ENCODE measurements around the gene IGHMBP2.

DNA sequence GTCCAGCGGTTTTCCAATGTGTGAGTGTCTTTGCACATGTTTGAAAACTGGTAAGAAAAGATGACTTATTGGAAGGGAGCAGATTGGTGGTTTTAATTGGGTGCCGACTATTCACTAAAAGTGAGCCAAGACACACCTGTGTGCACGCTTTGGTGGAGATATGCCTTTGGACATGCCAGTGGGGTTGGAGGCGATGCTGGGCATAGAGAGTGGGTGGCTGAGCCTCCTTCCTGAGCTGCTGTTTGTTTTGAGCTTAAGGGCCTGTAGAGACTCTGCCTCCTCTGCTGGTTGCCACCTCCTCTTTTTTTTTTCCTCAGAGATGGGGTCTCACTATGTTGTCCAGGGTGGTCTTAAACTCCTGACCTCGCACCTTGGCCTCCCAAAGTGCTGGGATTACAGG is 9.5 kb downstream of the IGHMBP2 start:
- TF ChIP-seq SMAD3 (CRISPR knock-in tag; conservative IDR thresholded peaks at IDR 0.05) = no peak
- TF ChIP-seq, protein P1, sequence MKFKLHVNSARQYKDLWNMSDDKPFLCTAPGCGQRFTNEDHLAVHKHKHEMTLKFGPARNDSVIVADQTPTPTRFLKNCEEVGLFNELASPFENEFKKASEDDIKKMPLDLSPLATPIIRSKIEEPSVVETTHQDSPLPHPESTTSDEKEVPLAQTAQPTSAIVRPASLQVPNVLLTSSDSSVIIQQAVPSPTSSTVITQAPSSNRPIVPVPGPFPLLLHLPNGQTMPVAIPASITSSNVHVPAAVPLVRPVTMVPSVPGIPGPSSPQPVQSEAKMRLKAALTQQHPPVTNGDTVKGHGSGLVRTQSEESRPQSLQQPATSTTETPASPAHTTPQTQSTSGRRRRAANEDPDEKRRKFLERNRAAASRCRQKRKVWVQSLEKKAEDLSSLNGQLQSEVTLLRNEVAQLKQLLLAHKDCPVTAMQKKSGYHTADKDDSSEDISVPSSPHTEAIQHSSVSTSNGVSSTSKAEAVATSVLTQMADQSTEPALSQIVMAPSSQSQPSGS (CRISPR knock-in tag; IDR thresholded peaks at IDR 0.05) = no peak
- TF ChIP-seq, protein P2, sequence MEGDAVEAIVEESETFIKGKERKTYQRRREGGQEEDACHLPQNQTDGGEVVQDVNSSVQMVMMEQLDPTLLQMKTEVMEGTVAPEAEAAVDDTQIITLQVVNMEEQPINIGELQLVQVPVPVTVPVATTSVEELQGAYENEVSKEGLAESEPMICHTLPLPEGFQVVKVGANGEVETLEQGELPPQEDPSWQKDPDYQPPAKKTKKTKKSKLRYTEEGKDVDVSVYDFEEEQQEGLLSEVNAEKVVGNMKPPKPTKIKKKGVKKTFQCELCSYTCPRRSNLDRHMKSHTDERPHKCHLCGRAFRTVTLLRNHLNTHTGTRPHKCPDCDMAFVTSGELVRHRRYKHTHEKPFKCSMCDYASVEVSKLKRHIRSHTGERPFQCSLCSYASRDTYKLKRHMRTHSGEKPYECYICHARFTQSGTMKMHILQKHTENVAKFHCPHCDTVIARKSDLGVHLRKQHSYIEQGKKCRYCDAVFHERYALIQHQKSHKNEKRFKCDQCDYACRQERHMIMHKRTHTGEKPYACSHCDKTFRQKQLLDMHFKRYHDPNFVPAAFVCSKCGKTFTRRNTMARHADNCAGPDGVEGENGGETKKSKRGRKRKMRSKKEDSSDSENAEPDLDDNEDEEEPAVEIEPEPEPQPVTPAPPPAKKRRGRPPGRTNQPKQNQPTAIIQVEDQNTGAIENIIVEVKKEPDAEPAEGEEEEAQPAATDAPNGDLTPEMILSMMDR (IDR thresholded peaks at IDR 0.05 in 2 of 3, conservative IDR thresholded peaks at IDR 0.05 in 1 of 3; ENCODE audit: insufficient read depth in 2 of 3, low read depth in 1 of 3, low read length in 3 of 3) = no peak
- TF ChIP-seq ZNF124 (CRISPR knock-in tag; IDR thresholded peaks at IDR 0.05) = no peak
- TF ChIP-seq, protein P3, sequence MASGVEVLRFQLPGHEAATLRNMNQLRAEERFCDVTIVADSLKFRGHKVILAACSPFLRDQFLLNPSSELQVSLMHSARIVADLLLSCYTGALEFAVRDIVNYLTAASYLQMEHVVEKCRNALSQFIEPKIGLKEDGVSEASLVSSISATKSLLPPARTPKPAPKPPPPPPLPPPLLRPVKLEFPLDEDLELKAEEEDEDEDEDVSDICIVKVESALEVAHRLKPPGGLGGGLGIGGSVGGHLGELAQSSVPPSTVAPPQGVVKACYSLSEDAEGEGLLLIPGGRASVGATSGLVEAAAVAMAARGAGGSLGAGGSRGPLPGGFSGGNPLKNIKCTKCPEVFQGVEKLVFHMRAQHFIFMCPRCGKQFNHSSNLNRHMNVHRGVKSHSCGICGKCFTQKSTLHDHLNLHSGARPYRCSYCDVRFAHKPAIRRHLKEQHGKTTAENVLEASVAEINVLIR (CRISPR knock-in tag; IDR thresholded peaks at IDR 0.05) = no peak
- TF ChIP-seq, protein P4, sequence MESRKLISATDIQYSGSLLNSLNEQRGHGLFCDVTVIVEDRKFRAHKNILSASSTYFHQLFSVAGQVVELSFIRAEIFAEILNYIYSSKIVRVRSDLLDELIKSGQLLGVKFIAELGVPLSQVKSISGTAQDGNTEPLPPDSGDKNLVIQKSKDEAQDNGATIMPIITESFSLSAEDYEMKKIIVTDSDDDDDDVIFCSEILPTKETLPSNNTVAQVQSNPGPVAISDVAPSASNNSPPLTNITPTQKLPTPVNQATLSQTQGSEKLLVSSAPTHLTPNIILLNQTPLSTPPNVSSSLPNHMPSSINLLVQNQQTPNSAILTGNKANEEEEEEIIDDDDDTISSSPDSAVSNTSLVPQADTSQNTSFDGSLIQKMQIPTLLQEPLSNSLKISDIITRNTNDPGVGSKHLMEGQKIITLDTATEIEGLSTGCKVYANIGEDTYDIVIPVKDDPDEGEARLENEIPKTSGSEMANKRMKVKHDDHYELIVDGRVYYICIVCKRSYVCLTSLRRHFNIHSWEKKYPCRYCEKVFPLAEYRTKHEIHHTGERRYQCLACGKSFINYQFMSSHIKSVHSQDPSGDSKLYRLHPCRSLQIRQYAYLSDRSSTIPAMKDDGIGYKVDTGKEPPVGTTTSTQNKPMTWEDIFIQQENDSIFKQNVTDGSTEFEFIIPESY (CRISPR knock-in tag; IDR thresholded peaks at IDR 0.05) = no peak
